GM21786 (cell line): ENCODE data around the gene ZFAND2A.
A peak's percentile ranks its signal among the peaks of the same experiment; 100 is the strongest.
"Not testable (repeated sequence)": the region's sequence is repeated elsewhere in the genome, so short reads cannot be mapped to it uniquely, and the experiment has no call there.

ENCODE experiments used
- ATAC-seq: cut with Tn5 transposase; IDR thresholded peaks from one replicate; pipeline ENCODE4 v1.9.1; 2021; ENCODE audit not compliant: unreplicated experiment

The ZFAND2A gene, protein sequence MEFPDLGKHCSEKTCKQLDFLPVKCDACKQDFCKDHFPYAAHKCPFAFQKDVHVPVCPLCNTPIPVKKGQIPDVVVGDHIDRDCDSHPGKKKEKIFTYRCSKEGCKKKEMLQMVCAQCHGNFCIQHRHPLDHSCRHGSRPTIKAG

DNA sequence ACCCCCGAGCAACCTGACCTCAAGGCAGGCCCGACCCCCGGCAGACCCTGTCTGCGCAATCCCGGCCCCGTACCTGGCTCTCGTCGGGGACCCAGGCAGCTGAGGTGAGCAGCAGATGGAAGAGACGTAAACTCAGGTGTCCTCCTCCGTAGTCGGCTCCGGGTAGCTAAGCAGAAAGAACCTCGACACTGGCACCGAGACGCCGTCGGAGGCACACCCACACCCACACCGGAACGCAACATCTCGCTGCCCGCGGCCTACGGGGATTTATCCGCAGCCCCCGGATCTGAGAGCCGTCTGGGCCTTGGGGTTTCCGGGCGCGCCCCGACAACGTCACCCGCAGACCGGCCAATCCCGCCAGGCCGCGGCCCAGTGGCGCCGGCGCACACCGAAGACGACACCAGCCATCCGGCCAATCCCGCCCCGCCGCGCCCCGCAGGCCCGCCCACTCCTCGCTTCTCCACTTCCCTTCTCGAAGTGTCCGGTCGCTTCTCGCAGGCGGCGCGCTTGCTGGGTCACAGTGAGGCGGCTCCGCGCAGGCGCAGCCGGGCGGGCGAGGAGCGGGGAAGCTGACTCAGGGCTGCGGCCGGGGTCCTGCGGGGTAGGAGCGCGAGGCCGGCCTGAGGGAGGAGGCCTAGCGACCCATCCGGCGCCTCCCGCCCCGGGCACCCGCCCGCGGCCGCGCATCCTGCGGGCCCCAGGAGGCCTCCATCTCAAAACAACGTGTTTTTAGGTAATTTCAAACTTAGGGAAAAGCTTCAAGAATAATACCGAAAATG lies at the start of gene ZFAND2A:
Gene ZFAND2A (minus strand): TSS at position 306 of the 779 bp plus-strand sequence. CDS start 1,984 bp downstream, outside the sequence.
- peak; percentile 96 for ATAC-seq

DNA sequence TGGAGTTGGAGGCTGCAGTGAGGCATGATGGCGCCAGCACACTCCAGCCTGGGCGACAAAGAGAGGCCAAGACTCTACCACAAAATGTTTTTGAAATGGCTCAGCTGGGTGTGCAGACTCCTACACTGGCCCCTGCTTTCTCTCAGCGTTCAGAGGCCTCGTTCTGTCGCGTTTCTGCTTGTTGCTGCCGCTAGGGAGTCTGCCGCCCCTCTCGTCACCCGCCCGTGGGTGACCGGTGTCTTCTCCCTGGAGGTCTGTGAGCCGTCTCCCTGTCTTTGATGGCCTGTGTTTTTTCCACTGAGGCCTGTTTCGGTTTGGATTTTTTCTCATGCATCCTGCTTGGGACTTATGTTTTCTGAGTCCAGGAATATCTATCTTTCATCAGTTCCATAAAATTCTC lies 49.1 kb upstream of the ZFAND2A start:
- ATAC-seq: no peak

DNA sequence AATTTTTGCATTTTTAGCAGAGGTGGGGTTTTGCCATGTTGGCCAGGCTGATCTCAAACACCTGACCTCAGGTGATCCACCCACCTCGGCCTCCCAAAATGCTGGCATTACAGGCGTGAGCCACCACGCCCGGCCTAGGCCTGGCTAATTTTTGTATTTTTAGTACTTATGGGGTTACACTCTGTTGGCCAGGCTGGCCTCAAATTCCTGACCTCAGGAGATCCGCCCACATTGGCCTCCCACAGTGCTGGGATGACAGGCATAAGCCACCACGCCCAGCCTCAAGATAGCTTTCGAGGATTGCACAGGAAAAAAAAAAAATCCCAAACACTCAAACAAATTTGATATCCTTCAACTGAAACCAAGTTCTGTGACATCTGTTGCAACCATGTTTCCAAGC lies 45.7 kb upstream of the ZFAND2A start:
- ATAC-seq: not testable (repeated sequence)

DNA sequence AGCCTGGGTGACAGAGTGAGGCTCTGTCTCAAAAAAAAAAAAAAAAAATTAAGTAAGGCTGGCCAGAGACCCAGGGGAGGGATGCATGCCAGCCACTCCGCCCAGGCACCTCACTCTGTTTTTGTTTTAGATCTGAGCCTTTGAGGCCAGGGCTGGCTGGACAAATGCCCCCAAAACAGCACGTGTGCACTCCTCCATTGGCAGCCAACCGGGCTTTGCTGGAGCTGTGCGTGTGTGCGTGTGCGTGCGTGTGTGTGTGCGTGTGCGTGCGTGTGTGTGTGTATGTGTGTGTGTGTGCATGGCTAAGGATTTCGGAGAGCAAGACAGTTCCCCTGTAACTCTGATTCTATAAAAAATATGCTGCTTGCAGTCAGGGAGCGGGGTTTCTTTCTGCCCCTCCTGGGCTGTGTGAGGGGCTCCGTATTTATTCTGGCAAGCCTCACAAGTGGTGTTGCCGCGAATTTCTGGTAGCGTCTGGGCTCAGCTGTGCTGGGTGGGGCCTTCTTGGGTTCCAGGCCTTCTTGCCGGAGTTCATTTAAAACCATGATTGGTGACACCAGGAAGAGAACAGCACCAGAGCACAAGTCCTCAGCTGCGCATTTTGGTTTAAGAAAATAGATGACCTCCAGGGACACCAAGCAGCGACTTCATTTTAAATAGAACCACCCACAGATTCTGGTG lies 44.6 kb upstream of the ZFAND2A start:
- no peak for ATAC-seq

DNA sequence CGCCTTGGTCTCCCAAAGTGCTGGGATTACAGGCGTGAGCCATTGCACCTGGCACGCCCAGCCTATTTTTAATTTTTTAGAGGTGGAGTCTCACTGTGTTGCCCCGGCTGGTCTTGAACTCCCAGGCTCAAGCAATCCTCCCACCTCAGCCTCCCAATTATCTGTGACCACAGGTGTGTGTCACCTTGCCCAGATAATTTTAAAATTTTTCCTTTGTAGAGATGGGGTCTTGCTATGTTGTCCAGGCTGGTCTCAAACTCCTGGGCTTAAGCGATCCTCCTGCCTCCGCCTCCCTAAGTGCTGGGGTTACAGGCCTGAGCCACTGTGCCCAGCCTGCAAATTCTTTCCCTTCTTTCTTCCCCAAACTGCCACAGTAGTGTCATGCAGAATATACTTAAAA lies 42.9 kb upstream of the ZFAND2A start:
- not testable (repeated sequence) for ATAC-seq

DNA sequence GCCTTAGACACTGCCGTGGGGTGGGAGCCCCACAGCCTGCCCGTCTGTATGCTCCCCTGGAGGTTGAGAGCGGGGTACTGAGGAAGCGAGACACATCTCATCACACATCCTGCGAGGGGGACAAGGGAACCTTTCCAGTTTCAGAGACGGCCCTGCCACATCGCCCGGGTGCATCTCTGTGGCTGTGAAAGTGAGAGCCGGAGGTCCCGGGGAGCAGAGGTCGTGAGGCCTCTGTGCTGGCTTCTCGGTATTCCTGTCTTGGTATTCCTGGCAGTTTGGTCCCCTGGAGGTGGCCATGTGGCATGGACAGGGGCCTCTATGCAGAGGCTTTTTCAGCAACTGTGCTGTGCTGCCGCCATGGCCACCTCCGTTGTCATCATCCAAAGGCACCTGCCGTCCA lies 41.9 kb upstream of the ZFAND2A start:
- no peak for ATAC-seq

DNA sequence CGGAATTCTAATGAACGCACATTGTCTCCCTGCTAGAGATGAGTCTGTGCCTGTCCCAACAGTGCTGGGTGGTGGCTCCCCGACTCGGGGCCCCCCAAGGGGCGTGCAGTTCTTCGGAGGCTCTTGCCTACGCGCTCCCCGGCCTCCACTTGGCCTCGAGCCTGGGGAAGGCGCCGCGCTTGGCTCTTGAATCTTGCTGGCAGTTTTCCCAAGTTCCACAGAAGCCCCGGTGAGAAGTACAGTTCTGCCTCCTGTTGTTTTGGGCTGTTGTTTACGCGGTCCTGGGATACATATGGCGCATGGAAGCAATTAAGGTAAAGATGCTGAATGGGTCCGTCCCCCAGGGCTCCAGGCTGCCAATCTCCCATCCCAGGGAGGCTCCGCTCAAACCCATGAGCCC lies 40.0 kb upstream of the ZFAND2A start:
- no peak for ATAC-seq

DNA sequence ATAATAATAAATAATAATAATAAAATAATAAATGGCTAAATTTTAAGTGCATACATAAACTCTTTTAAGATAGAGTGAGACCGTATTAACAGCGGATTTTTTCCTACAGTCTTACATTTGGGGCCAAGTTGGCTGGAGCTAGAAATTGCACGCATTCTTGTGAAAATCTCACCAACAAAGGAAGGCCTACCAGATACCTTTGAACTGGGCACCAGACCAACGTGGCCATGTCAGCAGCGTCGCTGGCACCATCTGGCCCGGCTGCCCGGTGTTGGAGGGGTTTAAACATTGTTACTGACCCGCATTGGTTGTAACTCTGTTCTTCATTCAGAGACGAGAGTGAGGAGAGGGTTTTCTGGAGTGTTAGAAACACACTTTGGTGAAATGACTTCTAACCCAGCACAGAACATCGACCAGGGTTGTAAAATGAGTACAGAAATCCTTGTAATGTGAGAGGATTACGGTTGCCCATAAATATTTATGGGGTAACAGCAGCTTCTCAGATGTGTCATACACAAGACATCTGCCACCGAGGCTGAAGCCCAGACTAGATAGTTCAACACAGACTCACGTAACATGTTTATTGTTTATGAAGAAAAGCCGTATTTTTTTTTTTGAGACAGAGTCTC lies 38.1 kb upstream of the ZFAND2A start:
- no peak for ATAC-seq

DNA sequence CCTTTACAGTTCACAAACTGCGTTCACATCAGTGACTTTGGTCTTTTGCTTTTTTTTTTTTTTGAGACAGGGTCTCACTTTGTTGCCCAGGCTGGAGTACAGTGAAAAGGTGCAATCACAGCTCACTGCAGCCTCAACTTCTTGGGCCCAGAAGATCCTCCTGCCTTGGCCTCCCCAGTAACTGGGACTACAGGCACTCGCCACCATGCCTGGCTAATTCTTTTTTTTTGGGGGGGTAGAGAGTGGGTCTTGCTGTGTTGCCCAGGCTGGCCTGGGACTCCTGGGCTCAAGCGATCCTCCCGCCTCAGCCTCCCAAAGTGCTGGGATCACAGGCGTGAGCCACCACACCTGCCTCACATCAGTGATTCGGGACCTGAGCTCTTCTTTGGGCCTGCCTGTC lies 37.0 kb upstream of the ZFAND2A start:
- no peak for ATAC-seq

DNA sequence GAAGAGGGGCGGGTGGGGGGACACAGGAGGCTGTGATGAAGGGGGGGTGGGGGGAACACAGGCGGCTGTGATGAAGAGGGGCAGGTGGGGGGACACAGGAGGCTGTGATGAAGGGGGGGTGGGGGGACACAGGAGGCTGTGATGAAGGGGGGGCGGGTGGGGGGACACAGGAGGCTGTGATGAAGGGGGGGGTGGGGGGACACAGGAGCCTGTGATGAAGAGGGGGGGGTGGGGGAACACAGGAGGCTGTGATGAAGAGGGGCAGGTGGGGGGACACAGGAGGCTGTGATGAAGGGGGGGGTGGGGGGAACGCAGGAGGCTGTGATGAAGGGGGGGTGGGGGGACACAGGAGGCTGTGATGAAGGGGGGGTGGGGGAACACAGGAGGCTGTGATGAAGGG lies 36.4 kb upstream of the ZFAND2A start:
- not testable (repeated sequence) for ATAC-seq

DNA sequence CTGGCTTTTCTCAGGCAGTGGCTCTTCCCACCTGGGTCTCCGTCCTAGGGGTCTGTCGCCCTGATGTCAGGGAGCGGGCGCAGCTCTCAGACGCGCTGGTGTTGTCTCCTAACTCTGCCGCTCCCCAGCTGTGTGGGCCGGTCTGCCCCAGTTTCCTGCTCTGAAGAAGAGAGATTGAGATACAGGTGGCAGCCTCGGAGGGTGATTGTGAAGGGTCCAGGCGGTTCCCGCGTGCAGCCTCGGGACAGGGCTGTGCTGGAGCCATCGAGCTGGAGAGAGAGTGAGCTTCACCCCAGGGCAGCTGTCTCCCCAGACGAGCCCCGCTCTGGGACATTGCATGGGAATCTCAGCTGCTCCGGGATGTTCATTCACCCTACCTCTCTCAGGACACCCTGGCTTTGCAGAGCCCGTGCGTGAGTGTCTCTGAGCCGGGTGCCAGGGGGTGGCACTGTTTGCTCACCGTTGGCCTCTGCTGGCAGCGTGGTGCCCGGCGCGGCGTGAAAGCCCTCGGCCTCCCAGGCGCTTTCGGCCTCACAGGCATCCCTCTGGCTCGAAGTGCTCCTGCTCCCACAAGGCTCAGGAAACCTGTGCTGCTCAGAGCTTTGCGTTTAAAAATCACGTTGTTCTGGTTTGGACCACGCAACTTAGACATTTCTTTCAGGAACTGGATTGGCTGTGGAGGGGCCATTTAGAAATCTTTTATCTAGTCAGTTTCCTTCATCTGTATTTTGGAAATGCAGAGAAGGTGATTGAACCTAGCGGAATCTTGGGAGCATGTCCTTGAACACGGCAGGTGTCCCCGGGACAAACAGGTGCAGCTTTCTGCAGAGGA lies 33.8 kb upstream of the ZFAND2A start:
- ATAC-seq: no peak

DNA sequence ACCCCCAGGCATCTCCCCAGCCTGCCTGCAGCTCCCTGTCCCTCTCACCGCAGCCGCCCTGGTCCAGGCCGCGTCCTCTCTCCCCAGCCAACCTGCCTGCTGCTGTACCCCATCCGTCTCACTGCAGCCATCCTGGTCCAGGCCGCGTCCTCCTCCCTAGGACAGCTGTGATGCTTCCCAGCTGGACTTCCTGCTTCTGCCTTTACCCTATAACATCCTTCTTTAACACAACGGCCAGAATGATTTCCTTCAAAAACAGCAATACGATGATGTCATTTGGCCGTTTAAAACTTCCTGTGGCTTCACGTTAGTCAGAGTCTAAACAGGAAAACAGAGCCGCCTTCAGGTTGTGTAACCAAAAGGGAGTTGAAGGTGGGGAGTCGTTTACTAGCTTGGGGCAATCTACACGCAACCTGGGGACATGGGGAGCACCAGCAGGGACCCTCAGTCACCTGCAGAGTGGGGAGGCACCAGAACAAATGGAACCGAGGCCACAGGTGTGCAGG lies 32.2 kb upstream of the ZFAND2A start:
- no peak for ATAC-seq

DNA sequence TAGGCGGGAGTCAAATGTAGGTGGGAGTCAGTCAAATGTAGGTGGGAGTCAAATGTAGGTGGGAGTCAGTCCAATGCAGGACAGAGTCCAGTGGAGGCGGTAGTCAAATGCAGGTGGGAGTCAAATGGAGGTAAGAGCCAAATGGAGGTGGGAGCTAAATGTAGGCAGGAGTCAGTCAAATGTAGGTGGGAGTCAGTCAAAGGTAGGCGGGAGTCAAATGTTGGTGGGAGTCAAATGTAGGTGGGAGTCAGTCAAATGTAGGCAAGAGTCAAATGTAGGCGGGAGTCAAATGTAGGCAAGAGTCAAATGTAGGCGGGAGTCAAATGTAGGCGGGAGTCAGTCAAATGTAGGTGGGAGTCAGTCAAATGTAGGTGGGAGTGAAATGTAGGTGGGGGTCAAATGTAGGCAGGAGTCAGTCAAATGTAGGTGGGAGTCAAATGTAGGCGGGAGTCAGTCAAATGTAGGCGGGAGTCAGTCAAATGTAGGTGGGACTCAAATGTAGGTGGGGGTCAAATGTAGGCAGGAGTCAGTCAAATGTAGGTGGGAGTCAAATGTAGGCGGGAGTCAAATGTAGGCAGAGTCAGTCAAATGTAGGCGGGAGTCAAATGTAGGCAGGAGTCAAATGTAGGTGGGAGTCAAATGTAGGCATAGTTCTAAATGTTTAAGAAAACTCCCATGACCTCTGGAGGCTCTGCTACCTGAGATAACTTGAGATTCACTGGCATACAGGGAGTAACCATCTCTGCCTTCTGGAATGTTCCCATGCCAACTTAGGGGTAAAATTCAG lies 30.2 kb upstream of the ZFAND2A start:
- no peak for ATAC-seq

DNA sequence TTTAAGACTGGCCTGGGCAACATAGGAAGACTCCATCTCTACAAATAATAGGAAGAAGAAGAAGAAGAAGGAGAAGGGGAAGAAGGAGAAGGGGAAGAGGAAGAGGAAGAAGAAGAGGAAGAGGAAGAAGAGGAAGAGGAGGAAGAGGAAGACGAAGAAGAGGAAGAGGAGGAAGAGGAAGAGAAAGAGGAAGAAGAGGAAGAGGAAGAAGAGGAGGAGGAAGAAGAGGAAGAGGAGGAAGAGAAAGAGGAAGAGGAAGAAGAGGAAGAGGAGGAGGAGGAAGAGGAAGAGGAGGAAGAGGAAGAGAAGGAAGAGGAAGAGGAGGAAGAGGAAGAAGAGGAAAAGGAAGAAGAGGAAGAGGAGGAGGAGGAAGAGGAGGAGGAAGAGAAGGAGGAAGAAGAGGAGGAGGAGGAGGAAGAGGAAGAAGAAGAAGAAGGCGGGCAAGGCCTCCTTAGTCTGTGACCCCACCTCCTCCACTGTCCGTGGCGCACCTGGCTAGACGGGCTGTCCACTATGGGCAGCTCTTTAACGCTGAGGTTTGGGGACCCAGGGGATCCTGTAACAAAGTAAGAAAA lies 28.8 kb upstream of the ZFAND2A start:
- no peak for ATAC-seq

DNA sequence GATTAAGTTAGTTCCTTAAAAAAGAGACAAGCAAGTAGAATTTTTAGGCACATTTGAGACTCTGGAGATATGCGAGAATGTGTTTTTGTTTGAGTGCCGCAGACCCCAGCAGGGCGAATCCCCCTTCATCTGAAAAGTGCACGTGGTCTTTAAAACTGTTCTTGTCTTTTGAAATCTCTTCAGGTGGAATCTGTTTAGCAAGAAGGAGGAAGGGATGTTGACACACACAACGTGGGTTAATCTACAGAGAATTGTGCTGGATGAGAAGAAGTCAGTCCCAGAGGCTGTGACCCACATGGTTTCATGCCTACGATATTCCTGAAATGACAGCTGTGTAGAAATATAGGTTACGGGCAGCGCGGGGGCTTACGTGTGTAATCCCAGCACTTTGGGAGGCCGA lies 27.1 kb upstream of the ZFAND2A start:
- no peak for ATAC-seq

DNA sequence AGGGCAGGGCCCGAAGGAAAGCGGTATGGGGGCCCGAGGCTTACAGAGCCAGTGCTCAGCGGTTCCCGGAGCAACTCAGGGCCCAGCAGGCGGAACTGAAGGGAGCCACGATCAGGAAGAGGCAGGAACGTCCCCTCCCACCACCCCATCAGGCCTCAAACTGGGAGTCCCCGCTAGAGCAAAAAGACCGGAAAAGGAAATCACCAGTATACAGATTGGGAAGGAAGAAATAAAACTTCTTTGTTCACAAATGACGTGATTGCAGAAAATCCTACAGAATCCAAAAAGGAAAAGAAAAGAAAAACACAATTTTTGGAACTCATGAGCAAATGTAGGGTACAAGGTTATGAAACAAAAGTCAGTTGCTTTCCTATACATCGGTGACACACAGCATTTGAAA lies 21.6 kb upstream of the ZFAND2A start:
- ATAC-seq: no peak

DNA sequence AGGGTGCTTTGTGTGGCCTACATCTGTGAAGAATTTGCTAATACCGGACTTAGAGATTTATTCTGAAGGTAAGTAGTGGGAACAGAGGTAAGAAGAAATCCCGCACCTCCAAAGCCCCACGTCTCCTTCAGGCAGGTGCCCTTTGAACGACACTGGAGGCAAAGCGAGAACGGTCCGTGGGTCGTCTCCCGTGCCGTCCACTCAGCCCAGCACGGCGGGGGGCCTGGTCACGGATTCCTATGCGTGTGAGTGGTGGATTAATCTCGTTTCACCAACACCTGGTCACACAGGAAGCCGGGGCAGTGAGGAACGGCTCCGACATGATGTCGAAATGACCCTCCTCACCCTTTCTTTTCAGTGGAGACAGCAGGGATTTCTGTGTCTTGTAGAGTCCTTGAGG lies 21.0 kb upstream of the ZFAND2A start:
- no peak for ATAC-seq

DNA sequence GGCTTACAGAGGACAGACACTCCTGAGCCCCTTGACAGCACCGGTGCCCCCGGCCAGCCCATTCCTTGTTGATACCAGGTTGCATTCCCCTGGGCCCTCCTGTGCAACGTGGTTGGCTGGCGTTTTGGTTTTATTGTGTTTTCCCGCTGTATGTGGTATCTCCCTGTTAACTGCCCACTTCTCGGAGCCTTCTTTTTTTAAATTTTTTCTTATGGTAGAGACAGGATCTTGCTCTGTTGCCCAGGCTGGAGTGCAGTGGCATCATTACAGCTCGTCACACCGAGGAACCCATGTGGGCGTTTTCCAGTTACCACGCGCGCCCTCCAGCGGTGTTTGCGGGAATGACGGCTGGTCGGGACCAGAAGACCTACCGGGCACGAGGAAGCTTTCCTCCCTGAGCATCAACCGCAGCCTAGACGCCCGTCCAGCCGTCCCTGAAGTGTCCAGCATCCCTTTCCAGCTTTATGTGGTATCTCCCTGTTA lies 16.9 kb upstream of the ZFAND2A start:
- no peak for ATAC-seq
